ENCODE measurements around the gene SERPINB11. TPM values are rescaled to one million over a fixed set of nuclear protein-coding genes. Genes with fewer than 3 reads are reported as not detected.

Gene SERPINB11
- total RNA-seq, 1 donor from 2014 or later, result 0.77 TPM

DNA sequence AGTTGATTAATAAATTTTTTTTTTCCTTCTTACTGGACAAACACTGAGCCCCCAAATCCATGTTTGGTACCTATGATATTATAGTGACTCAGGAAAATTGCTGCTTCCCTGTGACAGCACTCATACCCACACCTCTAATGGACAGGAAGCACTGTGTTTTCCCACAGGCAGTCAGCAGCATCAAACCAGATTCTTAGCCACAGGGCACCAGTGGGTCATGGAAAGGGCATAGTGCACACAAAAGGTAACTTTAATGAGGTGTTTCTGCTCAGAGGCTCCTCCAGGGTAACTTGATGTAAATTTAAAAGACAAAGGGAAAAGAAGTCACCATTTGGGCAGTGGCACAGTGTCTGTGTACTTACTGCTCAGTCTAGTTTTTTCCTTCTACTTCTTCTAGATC is 34.1 kb downstream of the SERPINB11 start:
- DNase-seq (no peak), ATAC-seq (no peak)
- H3K4me1 ChIP-seq, result no peaks in the 10 kb centered on the region
- H3K4me3 ChIP-seq, result no peak overlapping the region
- no peak overlapping the region for H3K27ac ChIP-seq
- no peaks in the 10 kb centered on the region for H3K9me3 ChIP-seq
- no peaks in the 10 kb centered on the region for H3K36me3 ChIP-seq
- no peaks in the 10 kb centered on the region for H3K27me3 ChIP-seq (ENCODE audit: low read depth)
- TF ChIP-seq, protein P1, sequence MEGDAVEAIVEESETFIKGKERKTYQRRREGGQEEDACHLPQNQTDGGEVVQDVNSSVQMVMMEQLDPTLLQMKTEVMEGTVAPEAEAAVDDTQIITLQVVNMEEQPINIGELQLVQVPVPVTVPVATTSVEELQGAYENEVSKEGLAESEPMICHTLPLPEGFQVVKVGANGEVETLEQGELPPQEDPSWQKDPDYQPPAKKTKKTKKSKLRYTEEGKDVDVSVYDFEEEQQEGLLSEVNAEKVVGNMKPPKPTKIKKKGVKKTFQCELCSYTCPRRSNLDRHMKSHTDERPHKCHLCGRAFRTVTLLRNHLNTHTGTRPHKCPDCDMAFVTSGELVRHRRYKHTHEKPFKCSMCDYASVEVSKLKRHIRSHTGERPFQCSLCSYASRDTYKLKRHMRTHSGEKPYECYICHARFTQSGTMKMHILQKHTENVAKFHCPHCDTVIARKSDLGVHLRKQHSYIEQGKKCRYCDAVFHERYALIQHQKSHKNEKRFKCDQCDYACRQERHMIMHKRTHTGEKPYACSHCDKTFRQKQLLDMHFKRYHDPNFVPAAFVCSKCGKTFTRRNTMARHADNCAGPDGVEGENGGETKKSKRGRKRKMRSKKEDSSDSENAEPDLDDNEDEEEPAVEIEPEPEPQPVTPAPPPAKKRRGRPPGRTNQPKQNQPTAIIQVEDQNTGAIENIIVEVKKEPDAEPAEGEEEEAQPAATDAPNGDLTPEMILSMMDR (IDR thresholded peaks at IDR 0.05), result no peak
- intact Hi-C loops (cut with DNase I), result no loop called here

DNA sequence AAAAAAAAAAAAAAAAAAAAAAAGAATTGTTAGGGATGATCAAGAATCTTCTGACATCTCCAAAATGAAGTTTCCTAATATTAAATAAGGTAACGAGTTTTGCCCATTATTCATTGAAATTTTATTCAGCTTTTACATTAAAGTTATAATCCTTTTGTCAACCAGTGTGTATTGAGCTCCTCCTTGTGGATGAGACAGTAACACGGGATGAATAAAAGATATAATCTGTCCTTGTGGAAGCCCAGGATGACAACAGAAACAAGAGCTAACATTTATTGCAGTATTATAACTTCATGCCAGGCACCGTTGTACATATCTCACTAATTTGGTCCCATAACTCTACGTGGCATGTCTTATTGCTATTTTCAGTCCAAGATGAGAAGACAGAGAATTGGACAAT is 39.0 kb downstream of the SERPINB11 start:
- intact Hi-C loops (cut with DNase I), result no loop called here
- no peak for DNase-seq

DNA sequence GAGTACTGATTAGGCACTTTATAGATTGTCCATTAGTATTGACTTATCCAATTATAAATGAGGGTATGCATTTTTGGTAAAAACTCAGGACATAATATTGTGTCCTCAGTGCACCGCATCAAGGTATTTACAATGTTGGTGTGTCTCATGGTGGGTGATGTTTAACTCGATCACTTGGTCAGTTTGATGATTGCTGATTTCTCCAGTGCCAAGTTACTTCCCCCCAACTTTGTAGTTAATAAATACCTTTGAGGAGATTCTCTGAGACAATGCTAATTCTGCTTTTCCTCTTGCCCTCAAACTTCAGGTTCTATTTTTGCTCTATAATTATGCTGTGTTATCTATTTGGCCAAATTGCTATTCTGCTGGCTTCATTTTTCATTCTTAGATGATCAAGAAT is 44.2 kb downstream of the SERPINB11 start:
- ATAC-seq (no peak), DNase-seq (no peak)
- H3K4me1 ChIP-seq, result no peaks in the 10 kb centered on the region
- H3K4me3 ChIP-seq, result no peak overlapping the region
- no peak overlapping the region for H3K27ac ChIP-seq
- no peaks in the 10 kb centered on the region for H3K9me3 ChIP-seq
- no peaks in the 10 kb centered on the region for H3K36me3 ChIP-seq
- intact Hi-C loops (cut with DNase I), result no loop called here
- no peaks in the 10 kb centered on the region for H3K27me3 ChIP-seq (ENCODE audit: low read depth)
- TF ChIP-seq, protein P1 (IDR thresholded peaks at IDR 0.05), result no peak

More for the DNA sequence above, 39.0 kb downstream of the SERPINB11 start:
- H3K4me1 ChIP-seq, result no peaks in the 10 kb centered on the region
- H3K27ac ChIP-seq, result no peak overlapping the region
- H3K36me3 ChIP-seq, result no peaks in the 10 kb centered on the region
- H3K4me3 ChIP-seq, result no peak overlapping the region
- no peak for ATAC-seq
- H3K9me3 ChIP-seq, result no peaks in the 10 kb centered on the region
- TF ChIP-seq, protein P1 (IDR thresholded peaks at IDR 0.05), result no peak
- H3K27me3 ChIP-seq (ENCODE audit: low read depth), result no peaks in the 10 kb centered on the region

DNA sequence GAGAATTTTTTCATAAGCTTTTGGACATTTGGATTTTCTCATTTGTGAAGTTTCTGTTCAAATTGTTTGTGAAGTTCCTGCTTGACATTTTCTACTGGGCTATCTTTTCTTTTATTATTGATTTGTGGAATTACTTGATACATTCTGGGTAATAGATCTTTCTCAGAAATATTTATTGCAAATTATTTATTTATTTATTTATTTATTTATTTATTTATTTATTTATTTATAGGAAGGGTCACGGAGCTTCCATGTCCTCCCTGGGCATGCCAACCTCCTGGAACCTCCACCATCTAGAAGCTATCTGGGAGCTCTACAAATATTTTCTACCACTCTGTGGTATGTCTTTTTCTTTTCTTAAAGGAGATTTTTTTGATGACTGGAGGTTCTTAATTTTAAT is 46.7 kb downstream of the SERPINB11 start:
- H3K4me3 ChIP-seq, result no peak overlapping the region
- no peak overlapping the region for H3K27ac ChIP-seq
- H3K27me3 ChIP-seq (ENCODE audit: low read depth), result no peaks in the 10 kb centered on the region
- TF ChIP-seq, protein P1 (IDR thresholded peaks at IDR 0.05), result no peak
- no peaks in the 10 kb centered on the region for H3K9me3 ChIP-seq
- DNase-seq (no peak), ATAC-seq (no peak)
- intact Hi-C loops (cut with DNase I), result no loop called here
- H3K4me1 ChIP-seq, result no peaks in the 10 kb centered on the region
- H3K36me3 ChIP-seq, result no peaks in the 10 kb centered on the region

DNA sequence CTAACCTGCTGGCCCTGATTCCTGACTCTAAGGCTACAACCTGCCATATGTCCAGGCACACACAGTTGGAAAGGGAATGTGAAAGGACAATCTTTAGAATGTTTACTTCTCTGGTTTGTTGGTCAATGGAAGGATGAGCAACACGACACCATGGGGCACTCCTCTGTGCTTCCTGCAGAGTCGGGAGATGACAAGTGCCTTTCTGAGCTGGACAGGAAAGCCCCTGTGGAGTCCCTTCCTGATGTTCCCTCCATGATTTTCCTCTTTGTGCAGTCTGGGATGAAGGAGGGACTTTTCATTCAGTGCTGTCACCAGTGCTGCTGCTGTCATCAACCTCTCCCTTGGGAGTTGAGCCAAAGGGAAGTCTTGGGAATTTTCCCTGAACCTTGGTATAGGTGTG is 49.9 kb downstream of the SERPINB11 start:
- no peak for DNase-seq
- no peaks in the 10 kb centered on the region for H3K4me1 ChIP-seq
- H3K9me3 ChIP-seq, result no peaks in the 10 kb centered on the region
- no peak for ATAC-seq
- no peaks in the 10 kb centered on the region for H3K36me3 ChIP-seq
- TF ChIP-seq, protein P1 (IDR thresholded peaks at IDR 0.05), result no peak
- H3K27ac ChIP-seq, result no peak overlapping the region
- no peaks in the 10 kb centered on the region for H3K27me3 ChIP-seq (ENCODE audit: low read depth)
- intact Hi-C loops (cut with DNase I), result no loop called here
- no peak overlapping the region for H3K4me3 ChIP-seq

DNA sequence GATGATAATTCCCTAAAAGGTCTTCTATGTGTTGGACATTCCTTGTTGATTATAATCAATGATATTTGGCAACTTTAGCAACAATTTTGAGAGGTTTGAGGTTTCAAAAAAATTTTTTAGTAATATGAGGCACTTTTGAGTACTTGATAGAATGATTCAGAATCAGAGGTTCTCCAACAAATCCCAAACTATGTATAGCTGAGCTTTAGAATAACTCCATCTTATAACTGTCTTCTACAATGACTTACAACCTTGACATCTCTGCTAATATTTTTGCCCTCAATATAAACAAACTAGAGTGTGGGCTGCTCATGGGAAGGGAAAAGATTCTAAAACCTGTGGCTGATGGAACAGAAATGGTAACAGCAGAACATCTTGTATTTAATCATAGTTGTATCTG is 50.9 kb downstream of the SERPINB11 start:
- intact Hi-C loops (cut with DNase I), result no loop called here

More for the DNA sequence above, 50.9 kb downstream of the SERPINB11 start:
- ATAC-seq, result no peak
- H3K27me3 ChIP-seq (ENCODE audit: low read depth), result no peaks in the 10 kb centered on the region
- no peaks in the 10 kb centered on the region for H3K4me1 ChIP-seq
- H3K4me3 ChIP-seq, result no peak overlapping the region
- no peaks in the 10 kb centered on the region for H3K36me3 ChIP-seq
- H3K9me3 ChIP-seq, result no peaks in the 10 kb centered on the region
- TF ChIP-seq, protein P1 (IDR thresholded peaks at IDR 0.05), result no peak
- DNase-seq, result no peak
- H3K27ac ChIP-seq, result no peak overlapping the region

Data from lower lobe of right lung (tissue), 2 donors.